Lower leg skin (tissue), 3 donors: ENCODE results near the gene OLIG2.

Experiments
- POLR2A ChIP-seq, 2 donors: fragments of 450-650 bp; IDR thresholded peaks; one replicate each; pipeline ENCODE4 v1.6.1; 2016 to 2017; ENCODE audit warnings: antibody characterized with exemption in 2 of 2, mild to moderate bottlenecking in 1 of 2, moderate library complexity in 1 of 2
- TF ChIP-seq, protein P1 (sequence below), 3 donors: fragments of 450-650 bp; IDR thresholded peaks; one replicate each; pipeline ENCODE4 v1.5.1; 2016; ENCODE audit warnings: antibody characterized with exemption in 3 of 3, mild to moderate bottlenecking in 3 of 3, moderate library complexity in 2 of 3

DNA sequence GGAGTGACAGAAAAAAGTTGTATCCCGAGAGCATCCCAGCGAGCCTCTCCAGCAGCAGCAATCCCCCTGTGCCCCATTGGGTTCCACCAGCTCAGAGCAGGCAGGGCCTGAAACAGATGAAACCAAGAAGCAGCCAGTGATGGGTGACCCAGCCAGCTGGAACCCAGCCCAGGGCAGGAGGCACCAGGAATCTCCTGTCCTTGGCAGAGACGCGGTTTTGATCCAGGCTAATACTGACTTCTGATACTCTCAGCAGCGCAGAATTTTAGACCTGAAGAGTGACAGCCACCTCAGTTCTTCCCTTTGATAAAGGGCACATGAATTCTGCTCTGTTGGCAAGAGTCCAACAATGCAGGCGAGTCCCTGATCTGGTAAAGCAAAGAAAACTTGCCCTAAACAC lies 32.8 kb downstream of the OLIG2 start:
- TF ChIP-seq, protein P1, sequence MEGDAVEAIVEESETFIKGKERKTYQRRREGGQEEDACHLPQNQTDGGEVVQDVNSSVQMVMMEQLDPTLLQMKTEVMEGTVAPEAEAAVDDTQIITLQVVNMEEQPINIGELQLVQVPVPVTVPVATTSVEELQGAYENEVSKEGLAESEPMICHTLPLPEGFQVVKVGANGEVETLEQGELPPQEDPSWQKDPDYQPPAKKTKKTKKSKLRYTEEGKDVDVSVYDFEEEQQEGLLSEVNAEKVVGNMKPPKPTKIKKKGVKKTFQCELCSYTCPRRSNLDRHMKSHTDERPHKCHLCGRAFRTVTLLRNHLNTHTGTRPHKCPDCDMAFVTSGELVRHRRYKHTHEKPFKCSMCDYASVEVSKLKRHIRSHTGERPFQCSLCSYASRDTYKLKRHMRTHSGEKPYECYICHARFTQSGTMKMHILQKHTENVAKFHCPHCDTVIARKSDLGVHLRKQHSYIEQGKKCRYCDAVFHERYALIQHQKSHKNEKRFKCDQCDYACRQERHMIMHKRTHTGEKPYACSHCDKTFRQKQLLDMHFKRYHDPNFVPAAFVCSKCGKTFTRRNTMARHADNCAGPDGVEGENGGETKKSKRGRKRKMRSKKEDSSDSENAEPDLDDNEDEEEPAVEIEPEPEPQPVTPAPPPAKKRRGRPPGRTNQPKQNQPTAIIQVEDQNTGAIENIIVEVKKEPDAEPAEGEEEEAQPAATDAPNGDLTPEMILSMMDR (IDR thresholded peaks at IDR 0.05), result no peak
- no peak for TF ChIP-seq POLR2A (IDR thresholded peaks at IDR 0.05)
